H1 (cell line): ENCODE results near the gene MMP1.

Experiments
- BACH1 ChIP-seq: IDR thresholded peaks from 2 replicates; pipeline ENCODE4 v1.6.1; 2012; ENCODE audit warnings: low read length, improper control_type of control experiment
- CBX5 ChIP-seq: fragments of 300-800, 300-1000 bp; sonication (generic); IDR thresholded peaks from 2 replicates; pipeline ENCODE4 v1.7.1; 2016; ENCODE audit warnings: antibody characterized with exemption, low read length, low read depth
- CREB1 ChIP-seq: IDR thresholded peaks from 2 replicates; pipeline ENCODE4 v1.6.1; 2012; ENCODE audit warnings: inconsistent platforms
- JUN ChIP-seq: IDR thresholded peaks from 2 replicates; pipeline ENCODE4 v1.6.1; 2011; ENCODE audit warnings: low read depth, mild to moderate bottlenecking, improper control_type of control experiment, low read length
- JUND ChIP-seq: IDR thresholded peaks from 2 replicates; pipeline ENCODE4 v1.6.1; 2011; ENCODE audit warnings: mild to moderate bottlenecking, improper control_type of control experiment, low read length
- NRF1 ChIP-seq: IDR thresholded peaks from 2 replicates; pipeline ENCODE4 v1.6.1; 2011; ENCODE audit warnings: mild to moderate bottlenecking, low read depth, low read length, improper control_type of control experiment
- POLR2A ChIP-seq, 2 experiments: IDR thresholded peaks; 1 replicate in 1 of 2; 2 replicates in 1 of 2; pipeline ENCODE4 v1.6.1; 2011; ENCODE audit warnings: low read depth in 2 of 2, low read length in 2 of 2, mild to moderate bottlenecking in 2 of 2; ENCODE audit errors: control extremely low read depth in 1 of 2
- POLR2AphosphoS5 ChIP-seq: IDR thresholded peaks from 2 replicates; pipeline ENCODE4 v1.6.1; 2011; ENCODE audit warnings: low read depth, low read length
- SIX5 ChIP-seq: IDR thresholded peaks from 2 replicates; pipeline ENCODE4 v1.6.1; 2011; ENCODE audit warnings: mild to moderate bottlenecking, low read depth, low read length
- SUZ12 ChIP-seq: fragments of 200-600 bp; sonication (generic); IDR thresholded peaks from 2 replicates; pipeline ENCODE4 v1.6.1; 2012; ENCODE audit warnings: mild to moderate bottlenecking, inconsistent platforms, low read length, moderate library complexity, mixed read lengths
- TAF1 ChIP-seq: IDR thresholded peaks from 2 replicates; pipeline ENCODE4 v1.6.1; 2011; ENCODE audit warnings: mild to moderate bottlenecking, low read depth, low read length
- TAF7 ChIP-seq: optimal IDR thresholded peaks from 2 replicates; pipeline ENCODE3; 2011; ENCODE audit warnings: low read depth, mild to moderate bottlenecking, inconsistent platforms, low read length, moderate library complexity, borderline replicate concordance
- TF ChIP-seq, protein P1 (sequence below), 3 experiments: IDR thresholded peaks; 1 replicate in 2 of 3; 2 replicates in 1 of 3; pipeline versions ENCODE4 v1.5.1 to v1.6.1; 2011; ENCODE audit warnings: low read length in 3 of 3, mild to moderate bottlenecking in 3 of 3, inconsistent platforms in 2 of 3, low read depth in 1 of 3, moderate library complexity in 1 of 3; ENCODE audit not compliant: insufficient read depth in 1 of 3; ENCODE audit errors: control extremely low read depth in 1 of 3

DNA sequence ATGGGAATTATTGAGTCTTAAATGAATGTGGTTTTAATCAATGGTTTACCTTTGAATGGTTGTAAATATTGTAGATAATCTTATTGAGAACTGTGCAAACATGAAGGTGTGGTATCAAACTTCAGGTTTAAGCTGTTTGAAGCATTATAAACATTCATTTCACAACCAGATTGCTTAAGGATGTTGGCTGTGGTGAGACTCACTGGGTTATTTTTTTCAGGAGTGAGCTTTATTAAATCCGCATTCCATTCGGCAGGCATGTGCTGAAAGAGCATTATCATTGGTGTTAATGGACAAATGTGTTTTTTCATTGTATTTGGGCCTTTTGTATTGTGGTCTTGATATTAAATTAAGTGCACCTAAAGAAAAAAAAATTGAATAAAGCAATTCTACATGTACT, 35.8 kb upstream of the MMP1 start:
- TF ChIP-seq, protein P1, sequence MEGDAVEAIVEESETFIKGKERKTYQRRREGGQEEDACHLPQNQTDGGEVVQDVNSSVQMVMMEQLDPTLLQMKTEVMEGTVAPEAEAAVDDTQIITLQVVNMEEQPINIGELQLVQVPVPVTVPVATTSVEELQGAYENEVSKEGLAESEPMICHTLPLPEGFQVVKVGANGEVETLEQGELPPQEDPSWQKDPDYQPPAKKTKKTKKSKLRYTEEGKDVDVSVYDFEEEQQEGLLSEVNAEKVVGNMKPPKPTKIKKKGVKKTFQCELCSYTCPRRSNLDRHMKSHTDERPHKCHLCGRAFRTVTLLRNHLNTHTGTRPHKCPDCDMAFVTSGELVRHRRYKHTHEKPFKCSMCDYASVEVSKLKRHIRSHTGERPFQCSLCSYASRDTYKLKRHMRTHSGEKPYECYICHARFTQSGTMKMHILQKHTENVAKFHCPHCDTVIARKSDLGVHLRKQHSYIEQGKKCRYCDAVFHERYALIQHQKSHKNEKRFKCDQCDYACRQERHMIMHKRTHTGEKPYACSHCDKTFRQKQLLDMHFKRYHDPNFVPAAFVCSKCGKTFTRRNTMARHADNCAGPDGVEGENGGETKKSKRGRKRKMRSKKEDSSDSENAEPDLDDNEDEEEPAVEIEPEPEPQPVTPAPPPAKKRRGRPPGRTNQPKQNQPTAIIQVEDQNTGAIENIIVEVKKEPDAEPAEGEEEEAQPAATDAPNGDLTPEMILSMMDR (IDR thresholded peaks at IDR 0.05; ENCODE audit: control extremely low read depth in 1 of 3, insufficient read depth in 1 of 3, low read depth in 1 of 3, low read length in 3 of 3): no peak
- TF ChIP-seq JUND (no peak), NRF1 (no peak), SUZ12 (no peak), TAF1 (no peak), SIX5 (no peak), POLR2A (IDR thresholded peaks at IDR 0.05; ENCODE audit: control extremely low read depth in 1 of 2, low read depth in 2 of 2, low read length in 2 of 2) (no peak), POLR2AphosphoS5 (no peak), CBX5 (no peak), CREB1 (no peak), BACH1 (no peak), TAF7 (no peak), JUN (no peak)
